Retinal pigment epithelial cell (primary cell): ENCODE measurements around the gene CASZ1.

ENCODE experiments used
- DNase-seq: peaks from one replicate; pipeline ENCODE4 v3.0.0-alpha.2; 2010; ENCODE audit warnings: low read depth
- H3K4me3 ChIP-seq: 2 replicates; pipeline ENCODE4 v1.5.1; 2011; ENCODE audit warnings: mild to moderate bottlenecking, low read length, control low read depth, moderate library complexity
- CTCF ChIP-seq: conservative IDR thresholded peaks from 2 replicates; pipeline ENCODE4 v1.5.1; 2011; ENCODE audit warnings: low read depth, low read length, control low read depth, inconsistent platforms

Gene CASZ1

GRCh38 chr1:10835822-10836421 lies 39.5 kb upstream of the CASZ1 start:
- peak; percentile 9 for TF ChIP-seq CTCF
- peak; percentile 6 for DNase-seq
- no peak overlapping the region for H3K4me3 ChIP-seq

DNA sequence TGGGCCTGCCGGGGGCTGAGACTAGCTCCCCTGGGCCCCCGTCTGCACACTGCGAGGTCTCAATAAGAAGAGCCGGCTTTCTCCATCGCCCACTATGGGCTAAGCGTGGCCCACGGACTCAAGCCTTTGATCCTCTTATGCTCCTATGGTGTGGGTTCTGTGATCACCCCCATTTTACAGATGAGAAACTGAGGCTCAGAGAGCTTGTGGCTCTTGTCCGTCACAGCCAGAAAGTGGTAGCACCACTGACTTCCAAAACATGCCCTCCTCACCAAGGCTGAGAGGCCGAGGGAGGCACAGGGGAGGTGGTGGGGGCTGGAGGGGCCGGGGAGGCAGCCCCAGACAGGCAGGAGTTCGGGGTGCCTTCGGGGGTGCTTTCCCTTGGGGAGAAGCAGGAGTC lies 39.0 kb upstream of the CASZ1 start:
- no peak for DNase-seq
- no peak overlapping the region for H3K4me3 ChIP-seq
- no peak for TF ChIP-seq CTCF

DNA sequence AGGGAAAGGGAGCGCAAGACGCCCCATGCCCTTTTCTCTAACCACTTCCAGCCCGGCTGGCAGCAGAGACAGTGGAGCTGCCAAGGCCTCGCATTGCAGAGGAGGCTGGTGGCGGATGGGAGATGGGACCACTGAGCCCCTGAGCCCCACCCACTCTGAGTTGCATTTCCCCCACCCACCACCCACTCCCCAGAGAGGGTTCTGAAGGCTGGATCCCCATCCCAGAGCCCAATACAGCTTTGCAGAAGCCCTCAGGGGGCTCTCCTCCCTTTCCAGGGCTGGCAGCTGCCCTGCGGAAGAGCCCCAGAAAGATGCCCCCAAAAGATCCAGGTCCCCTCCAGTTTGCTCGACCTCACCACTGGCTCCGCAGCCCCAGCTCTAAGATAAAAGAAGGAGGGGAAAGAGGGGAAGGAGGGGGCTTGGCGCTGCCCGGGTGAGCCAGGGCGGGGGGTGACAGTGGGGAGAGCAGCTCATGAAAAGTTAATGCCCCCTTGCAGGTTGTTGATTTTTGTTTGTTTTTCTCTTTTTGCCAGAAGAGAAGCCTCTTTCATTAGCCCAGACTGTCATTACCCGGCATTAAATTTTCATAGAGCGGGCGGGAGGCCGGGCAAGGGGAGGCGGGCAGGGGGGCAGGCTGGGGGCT lies 38.4 kb upstream of the CASZ1 start:
- H3K4me3 ChIP-seq = no peak overlapping the region
- DNase-seq = no peak
- no peak for TF ChIP-seq CTCF

DNA sequence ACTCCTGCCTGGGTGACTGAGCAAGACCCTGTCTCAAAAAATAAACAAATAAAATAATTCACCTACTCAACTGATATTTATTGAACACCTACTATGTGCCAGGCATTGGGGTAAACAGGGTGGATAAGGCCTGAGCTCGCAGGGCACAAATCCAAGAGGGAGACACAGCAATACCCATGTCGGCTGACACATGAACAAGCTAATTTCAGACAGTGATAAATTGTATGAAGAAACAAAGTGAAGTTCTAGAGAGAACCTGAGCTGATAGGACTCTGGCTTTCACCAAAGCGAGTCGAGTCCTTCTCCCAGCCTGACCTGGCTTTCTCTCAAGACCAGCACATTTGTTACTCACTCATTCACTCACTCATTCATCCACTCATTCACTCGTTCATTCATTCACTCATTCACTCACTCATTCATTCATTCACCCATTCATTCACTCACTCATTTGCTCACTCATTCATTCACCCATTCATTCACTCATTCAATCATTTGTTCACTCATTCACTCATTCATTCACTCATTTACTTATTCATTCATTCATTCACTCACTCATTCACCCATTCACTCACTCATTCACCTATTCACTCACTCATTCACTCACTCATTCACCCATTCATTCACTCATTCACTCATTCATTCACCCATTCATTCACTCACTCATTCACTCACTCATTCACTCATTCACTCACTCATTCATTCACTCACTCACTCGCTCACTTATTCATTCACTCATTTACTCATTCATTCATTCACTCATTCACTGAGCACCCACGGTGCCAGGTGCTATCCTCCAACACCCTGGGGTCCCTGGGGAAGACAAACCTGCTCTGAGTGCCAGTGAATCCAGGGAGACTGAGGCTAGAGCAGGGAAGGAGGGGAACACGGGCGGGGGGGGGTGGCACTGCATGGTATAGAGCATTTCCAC lies 37.4 kb upstream of the CASZ1 start:
- TF ChIP-seq CTCF = no peak
- no peak overlapping the region for H3K4me3 ChIP-seq
- no peak for DNase-seq

DNA sequence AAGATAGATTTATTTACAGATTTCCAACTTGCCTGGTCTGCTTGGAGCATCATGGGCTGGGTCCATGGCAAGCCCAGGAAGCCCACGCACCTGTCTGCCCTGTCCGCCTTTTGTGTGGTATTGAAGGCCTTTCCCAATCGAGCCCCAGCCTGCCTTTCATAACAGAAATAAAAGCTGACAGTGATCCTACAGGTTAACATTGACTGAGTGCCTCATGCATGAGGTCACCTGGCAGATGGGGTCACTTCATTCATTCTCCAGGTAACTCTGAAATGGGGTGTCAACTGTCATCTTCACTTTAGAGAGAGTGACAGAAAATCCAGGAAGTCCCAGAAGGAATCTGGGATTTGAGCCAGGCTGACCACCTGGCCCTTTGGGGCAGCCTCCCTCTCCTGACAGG lies 36.3 kb upstream of the CASZ1 start:
- H3K4me3 ChIP-seq = no peak overlapping the region
- no peak for TF ChIP-seq CTCF
- DNase-seq = no peak

GRCh38 chr1:10830961-10831668 lies 34.7 kb upstream of the CASZ1 start:
- no peak for TF ChIP-seq CTCF
- H3K4me3 ChIP-seq = no peak overlapping the region
- DNase-seq = no peak
